HCT116 (cell line): ENCODE data around the gene LMO2. TPM values are rescaled to one million over a fixed set of nuclear protein-coding genes. Genes with fewer than 3 reads are reported as not detected.

Experiments
- ATAC-seq: fragments of 200-7000 bp; cut with Tn5 transposase; 2 replicates; pipeline ENCODE4 v1.9.1; 2020; ENCODE audit warnings: mild to moderate bottlenecking, moderate library complexity
- BruUV-seq: library from RNA; stranded (reverse); fragments of 400-500 nt; replicated peaks from 2 replicates; lab custom pipeline; 2021; lab: Mats Ljungman, UMichigan
- CTCF ChIA-PET: fragments of 300-600 bp; sonication (Branson Sonifier 250); formaldehyde crosslinking; loops from one replicate; lab custom pipeline; 2021; ENCODE audit warnings: antibody characterized with exemption; lab: Charles Lee
- POLR2A ChIA-PET: fragments of 300-600, 350-600 bp; sonication (Branson Sonifier 250); formaldehyde crosslinking; loops from one replicate; lab custom pipeline; 2021; ENCODE audit warnings: antibody characterized with exemption; lab: Charles Lee
- RAD21 ChIA-PET, 2 experiments: fragments of 300-600 bp; sonication (Branson Sonifier 250); formaldehyde crosslinking; loops; one replicate each; lab custom pipeline; 2023; ENCODE audit warnings: low total read pairs in 2 of 2; ENCODE audit not compliant: uncharacterized antibody in 2 of 2, unreplicated experiment in 2 of 2, low non-redundant PET in 1 of 2; lab: Charles Lee
- DNase-seq: peaks from one replicate; pipeline ENCODE4 v3.0.0-alpha.2; 2010; ENCODE audit warnings: low read depth, low spot score
- H2AFZ ChIP-seq: fragments of 200-600 bp; shearing (Covaris generic), sonication (generic); 2 replicates; pipeline ENCODE4 v1.6.1; 2017; ENCODE audit warnings: low read depth, mixed run types, mixed read lengths, antibody characterized with exemption, low read length; ENCODE audit not compliant: poor library complexity, severe bottlenecking
- H3K27ac ChIP-seq: 2 replicates; pipeline ENCODE4 v1.5.1; 2012; ENCODE audit warnings: low read depth, low read length
- H3K27me3 ChIP-seq: fragments of 200-600 bp; sonication (generic); 2 replicates; pipeline ENCODE4 v1.6.1; 2016; ENCODE audit warnings: mixed run types, low read length, mixed read lengths; ENCODE audit not compliant: insufficient read depth
- H3K36me3 ChIP-seq, 2 experiments: fragments of 200-500 bp in 1 of 2; fragments of 200-600 bp in 1 of 2; sonication (Bioruptor generic) in 1 of 2; sonication (generic) in 1 of 2; 2 replicates each; pipeline versions ENCODE4 v1.5.1 to v1.6.1; 2014 to 2016; ENCODE audit warnings: low read length in 2 of 2, inconsistent platforms in 1 of 2, mixed read lengths in 1 of 2, mixed run types in 1 of 2; ENCODE audit not compliant: insufficient read depth in 2 of 2, control insufficient read depth in 1 of 2
- H3K4me1 ChIP-seq, 2 experiments: fragments of 200-600 bp in 1 of 2; sonication (generic) in 1 of 2; 2 replicates each; pipeline versions ENCODE4 v1.5.1 to v1.6.1; 2012 to 2017; ENCODE audit warnings: low read length in 2 of 2, inconsistent platforms in 1 of 2, mild to moderate bottlenecking in 1 of 2, mixed read lengths in 1 of 2, mixed run types in 1 of 2, moderate library complexity in 1 of 2; ENCODE audit not compliant: insufficient read depth in 2 of 2, control insufficient read depth in 1 of 2
- H3K4me2 ChIP-seq: fragments of 200-600 bp; sonication (generic); 2 replicates; pipeline ENCODE4 v1.6.1; 2017; ENCODE audit warnings: mixed run types, low read length, mixed read lengths
- H3K4me3 ChIP-seq, 2 experiments: fragments of 200-600 bp in 1 of 2; sonication (generic) in 1 of 2; replicated peaks in 1 of 2; 2 replicates each; pipeline ENCODE4 v1.5.1; 2011 to 2016; ENCODE audit warnings: low read length in 2 of 2, control low read depth in 1 of 2, low read depth in 1 of 2, mild to moderate bottlenecking in 1 of 2, mixed read lengths in 1 of 2, mixed run types in 1 of 2
- H3K79me2 ChIP-seq: fragments of 200-600 bp; sonication (generic); 2 replicates; pipeline ENCODE4 v1.6.1; 2017; ENCODE audit warnings: mild to moderate bottlenecking, mixed run types, low read length, moderate library complexity, mixed read lengths; ENCODE audit not compliant: insufficient read depth
- H3K9ac ChIP-seq: fragments of 200-600 bp; sonication (generic); 2 replicates; pipeline ENCODE4 v1.6.1; 2016; ENCODE audit warnings: low read length, mixed read lengths
- H3K9me2 ChIP-seq: fragments of 200-600 bp; sonication (generic), shearing (Covaris generic); 2 replicates; pipeline ENCODE4 v1.6.1; 2017; ENCODE audit warnings: mixed run types, mild to moderate bottlenecking, moderate library complexity; ENCODE audit not compliant: insufficient read depth
- H3K9me3 ChIP-seq, 2 experiments: fragments of 200-500 bp in 1 of 2; fragments of 200-600 bp in 1 of 2; sonication (Bioruptor generic) in 1 of 2; sonication (generic) in 1 of 2; 2 replicates each; pipeline ENCODE4 v1.6.1; 2014 to 2017; ENCODE audit warnings: low read length in 2 of 2, mixed read lengths in 2 of 2, inconsistent platforms in 1 of 2, low read depth in 1 of 2, mild to moderate bottlenecking in 1 of 2, mixed run types in 1 of 2, moderate library complexity in 1 of 2; ENCODE audit not compliant: control insufficient read depth in 1 of 2, insufficient read depth in 1 of 2
- H4K20me1 ChIP-seq: fragments of 200-600 bp; sonication (generic), shearing (Covaris generic); 2 replicates; pipeline ENCODE4 v1.6.1; 2017; ENCODE audit warnings: mixed run types, mild to moderate bottlenecking, moderate library complexity; ENCODE audit not compliant: insufficient read depth
- ATF3 ChIP-seq: IDR thresholded peaks from 2 replicates; pipeline ENCODE4 v1.6.1; 2012
- CEBPB ChIP-seq: IDR thresholded peaks from 2 replicates; pipeline ENCODE4 v1.6.1; 2012; ENCODE audit warnings: low read depth
- CTCF ChIP-seq, 3 experiments: fragments of 200-600 bp in 1 of 3; sonication (generic) in 1 of 3; IDR thresholded peaks in 2 of 3; conservative IDR thresholded peaks in 1 of 3; 2 replicates each; pipeline ENCODE4 v1.5.1; 2012 to 2017; ENCODE audit warnings: low read depth in 2 of 3, low read length in 2 of 3, antibody characterized with exemption in 1 of 3, borderline replicate concordance in 1 of 3, control low read depth in 1 of 3, mild to moderate bottlenecking in 1 of 3, mixed read lengths in 1 of 3, mixed run types in 1 of 3, moderate library complexity in 1 of 3; ENCODE audit not compliant: insufficient read depth in 1 of 3
- EZH2 ChIP-seq: fragments of 200-600 bp; sonication (generic); IDR thresholded peaks from 2 replicates; pipeline ENCODE4 v1.6.1; 2017; ENCODE audit warnings: antibody characterized with exemption, mixed run types
- EZH2phosphoT487 ChIP-seq: fragments of 200-600 bp; IDR thresholded peaks from 2 replicates; pipeline ENCODE4 v1.6.1; 2018; ENCODE audit warnings: antibody characterized with exemption, borderline replicate concordance
- JUND ChIP-seq: IDR thresholded peaks from 2 replicates; pipeline ENCODE4 v1.6.1; 2012
- RAD21 ChIP-seq: IDR thresholded peaks from 2 replicates; pipeline ENCODE4 v1.6.1; 2012; ENCODE audit warnings: low read depth, mild to moderate bottlenecking
- SP1 ChIP-seq: IDR thresholded peaks from 2 replicates; pipeline ENCODE4 v1.6.1; 2012; ENCODE audit warnings: low read depth
- TCF7L2 ChIP-seq: IDR thresholded peaks from 2 replicates; pipeline ENCODE4 v1.7.0; 2011; ENCODE audit warnings: borderline replicate concordance, inconsistent platforms; ENCODE audit not compliant: insufficient read depth, insufficient read length; ENCODE audit errors: extremely low read depth
- ZNF274 ChIP-seq: fragments of 200-500 bp; sonication (Bioruptor generic); IDR thresholded peaks from 2 replicates; pipeline ENCODE4 v1.6.1; 2014; ENCODE audit warnings: mild to moderate bottlenecking, low read depth, low read length, inconsistent platforms
- intact Hi-C: fragments of 100-400 bp; cut with micrococcal nuclease; formaldehyde crosslinking; loops from 2 replicates; pipeline ENCODE4 v1.10.0; 2022
- total RNA-seq: library from RNA; stranded (reverse); gene quantifications from one replicate; pipeline ENCODE4 v1.2.1, GENCODE V29; 2021; ENCODE audit not compliant: unreplicated experiment

Gene LMO2
- total RNA-seq, 1 experiment from 2014 or later, result 2.8 TPM

GRCh38 chr11:33844236-33844635 is 47.6 kb downstream of the LMO2 start:
- no peak for TF ChIP-seq CTCF (IDR thresholded peaks at IDR 0.05 in 2 of 3, conservative IDR thresholded peaks at IDR 0.05 in 1 of 3; ENCODE audit: borderline replicate concordance in 1 of 3, insufficient read depth in 1 of 3, low read depth in 2 of 3, low read length in 2 of 3)
- no peak for TF ChIP-seq EZH2
- no peak for TF ChIP-seq JUND
- no peak for TF ChIP-seq ATF3
- TF ChIP-seq SP1, result no peak
- no peak for TF ChIP-seq TCF7L2
- TF ChIP-seq ZNF274, result no peak
- no peak for TF ChIP-seq CEBPB
- no peak for TF ChIP-seq RAD21
- no peak for TF ChIP-seq EZH2phosphoT487
- Histone ChIP-seq H4K20me1 (no peaks in the 10 kb centered on the region), H3K79me2 (no peaks in the 10 kb centered on the region), H3K9me3 (no peaks in the 10 kb centered on the region), H2AFZ (no peak overlapping the region), H3K4me1 (no peaks in the 10 kb centered on the region), H3K4me2 (no peak overlapping the region), H3K9me2 (no peaks in the 10 kb centered on the region), H3K4me3 (no peak overlapping the region), H3K9ac (no peak overlapping the region), H3K27me3 (peaks cover 12% of the 10 kb centered on the region; the same call in 1 of the 2 replicates), H3K36me3 (no peaks in the 10 kb centered on the region), H3K27ac (no peak overlapping the region)
- ATAC-seq (no peak), DNase-seq (no peak)
- intact Hi-C loops, result no loop called here
- ChIA-PET CTCF (no interaction called here), POLR2A (no interaction called here), RAD21 (no interaction called here)
- BruUV-seq, result no TSS peak
